NT2/D1 (cell line): ENCODE data around the gene XG.

Experiments used
- SUZ12 ChIP-seq: IDR thresholded peaks from 2 replicates; pipeline ENCODE4 v1.6.1; 2011; ENCODE audit not compliant: insufficient read length, insufficient read depth; ENCODE audit errors: extremely low read depth
- YY1 ChIP-seq: IDR thresholded peaks from 2 replicates; pipeline ENCODE4 v1.6.1; 2011; ENCODE audit not compliant: insufficient read length, insufficient read depth
- ZNF274 ChIP-seq: IDR thresholded peaks from 2 replicates; pipeline ENCODE4 v1.6.1; 2011; ENCODE audit warnings: mild to moderate bottlenecking, low read depth, low read length

GRCh38 chrX:2793752-2794151, 41.9 kb downstream of the XG start:
- TF ChIP-seq ZNF274: no peak
- TF ChIP-seq YY1: no peak
- TF ChIP-seq SUZ12: no peak
